Tibial nerve (tissue), 4 donors: Measurements from ENCODE around the gene BCL2L13.

Source experiments
- CTCF ChIP-seq, 5 experiments: fragments of 200-600 bp in 3 of 5; fragments of 450-650 bp in 2 of 5; sonication (generic) in 3 of 5; IDR thresholded peaks; one replicate each; pipeline ENCODE4 v1.5.1; 2016 to 2019; ENCODE audit warnings: antibody characterized with exemption in 5 of 5, mild to moderate bottlenecking in 3 of 5, moderate library complexity in 2 of 5
- EP300 ChIP-seq, 2 donors: sonication (generic); formaldehyde crosslinking; IDR thresholded peaks; one replicate each; pipeline ENCODE4 v1.6.1; 2017; ENCODE audit warnings: antibody characterized with exemption in 2 of 2, mild to moderate bottlenecking in 1 of 2
- POLR2A ChIP-seq, 2 donors: fragments of 450-650 bp; IDR thresholded peaks; one replicate each; pipeline ENCODE4 v1.6.1; 2017; ENCODE audit warnings: antibody characterized with exemption in 2 of 2, mild to moderate bottlenecking in 2 of 2, moderate library complexity in 2 of 2

- TF ChIP-seq CTCF (IDR thresholded peaks at IDR 0.05) = no peak
- no peak for TF ChIP-seq EP300 (IDR thresholded peaks at IDR 0.05)
- TF ChIP-seq POLR2A (IDR thresholded peaks at IDR 0.05) = no peak
Observed at GRCh38 chr22:17754233-17754925, 115.8 kb downstream of the BCL2L13 start.
